Spleen (tissue), 7 donors: ENCODE measurements around the gene UNC13C.

Experiments used
- CTCF ChIP-seq, 11 experiments: fragments of 200-600 bp in 7 of 11; fragments of 450-650 bp in 4 of 11; sonication (generic) in 4 of 11; IDR thresholded peaks in 8 of 11; conservative IDR thresholded peaks in 3 of 11; 1 replicate in 7 of 11; 2 replicates in 4 of 11; pipeline versions ENCODE4 v1.4.0 to v1.8.0; 2016 to 2021; ENCODE audit warnings: antibody characterized with exemption in 11 of 11, inconsistent platforms in 4 of 11, mild to moderate bottlenecking in 1 of 11
- POLR2A ChIP-seq, 3 donors: fragments of 450-650 bp; IDR thresholded peaks; one replicate each; pipeline ENCODE4 v1.5.1; 2017; ENCODE audit warnings: antibody characterized with exemption in 3 of 3, mild to moderate bottlenecking in 1 of 3
- donor health status: DM: no; HTN: no; CAD: no; lungs with moderate emphysema.
- donor health status: DM: no; HTN: no; CAD: no.
- donor health status: DM: no; HTN: no; CAD: no.

GRCh38 chr15:54322341-54322740 lies 344.1 kb downstream of the UNC13C start:
- TF ChIP-seq CTCF (IDR thresholded peaks at IDR 0.05 in 8 of 11, conservative IDR thresholded peaks at IDR 0.05 in 3 of 11), result no peak
- TF ChIP-seq POLR2A (IDR thresholded peaks at IDR 0.05), result no peak
